ACC112 (cell line): ENCODE data around the gene HPS1.

ENCODE experiments used
- H2AFZ ChIP-seq: fragments of 200-600 bp; sonication (generic); one replicate; pipeline ENCODE4 v1.6.0; 2017; ENCODE audit warnings: antibody characterized with exemption, low read length; ENCODE audit not compliant: unreplicated experiment
- H3K27ac ChIP-seq: fragments of 200-600 bp; sonication (generic); 2 replicates; pipeline ENCODE4 v1.5.1; 2014; ENCODE audit warnings: low read depth, mild to moderate bottlenecking, antibody characterized with exemption, low read length, moderate library complexity
- H3K27me3 ChIP-seq: fragments of 200-600 bp; sonication (generic); 2 replicates; pipeline ENCODE4 v1.6.1; 2014; ENCODE audit warnings: mild to moderate bottlenecking, antibody characterized with exemption, low read length, moderate library complexity, mixed read lengths; ENCODE audit not compliant: insufficient read depth
- H3K36me3 ChIP-seq: fragments of 200-600 bp; sonication (generic); 2 replicates; pipeline ENCODE4 v1.6.1; 2016; ENCODE audit warnings: mild to moderate bottlenecking, antibody characterized with exemption, low read length, moderate library complexity, mixed read lengths; ENCODE audit not compliant: insufficient read depth
- H3K4me1 ChIP-seq: fragments of 200-600 bp; sonication (generic); one replicate; pipeline ENCODE4 v1.6.1; 2016; ENCODE audit warnings: low read length, mixed read lengths; ENCODE audit not compliant: insufficient read depth, unreplicated experiment, control insufficient read depth
- H3K4me3 ChIP-seq: fragments of 200-600 bp; sonication (generic); 2 replicates; pipeline ENCODE4 v1.5.1; 2014; ENCODE audit warnings: mild to moderate bottlenecking, low read depth, low read length
- H3K79me2 ChIP-seq: fragments of 200-600 bp; sonication (generic); one replicate; pipeline ENCODE4 v1.6.0; 2016; ENCODE audit warnings: low read length; ENCODE audit not compliant: control insufficient read depth, unreplicated experiment, insufficient read depth

The HPS1 gene

DNA sequence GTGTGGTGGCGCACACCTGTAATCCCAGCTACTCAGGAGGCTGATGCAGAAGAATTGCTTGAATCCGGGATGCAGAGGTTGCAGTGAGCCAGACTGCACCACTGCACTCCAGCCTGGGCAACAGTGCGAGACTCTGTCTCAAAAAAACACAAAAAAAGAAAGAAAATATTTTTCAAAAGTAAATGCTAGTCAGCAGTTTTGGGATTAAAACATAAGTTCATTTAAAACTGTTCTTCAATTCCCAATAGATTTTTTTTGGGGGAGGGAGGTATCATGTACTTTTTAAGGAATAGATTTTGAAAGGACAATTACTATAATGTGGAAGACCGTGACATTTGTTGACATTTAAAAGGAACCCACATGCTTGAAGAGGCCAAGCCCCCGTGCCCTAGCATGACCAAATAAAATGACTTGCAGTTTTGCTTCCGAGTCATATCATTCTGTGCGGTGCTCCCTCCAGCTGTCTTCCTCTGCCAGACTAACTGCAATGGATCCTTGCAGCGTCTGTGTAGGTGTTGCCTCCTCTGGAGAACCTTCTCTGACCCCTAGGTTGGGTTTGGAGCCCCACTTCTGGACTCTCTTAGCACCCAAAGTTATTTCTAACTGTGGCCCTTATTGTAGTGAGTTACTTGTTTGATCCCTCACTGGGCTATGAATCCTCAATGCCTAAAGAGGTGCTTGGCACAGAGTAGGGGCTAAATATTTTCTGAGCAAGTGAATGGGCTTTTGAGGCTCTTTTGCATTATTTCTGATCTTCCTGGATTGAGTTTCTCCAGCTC lies 17.4 kb upstream of the HPS1 start:
- H3K27ac ChIP-seq: no peak overlapping the region

DNA sequence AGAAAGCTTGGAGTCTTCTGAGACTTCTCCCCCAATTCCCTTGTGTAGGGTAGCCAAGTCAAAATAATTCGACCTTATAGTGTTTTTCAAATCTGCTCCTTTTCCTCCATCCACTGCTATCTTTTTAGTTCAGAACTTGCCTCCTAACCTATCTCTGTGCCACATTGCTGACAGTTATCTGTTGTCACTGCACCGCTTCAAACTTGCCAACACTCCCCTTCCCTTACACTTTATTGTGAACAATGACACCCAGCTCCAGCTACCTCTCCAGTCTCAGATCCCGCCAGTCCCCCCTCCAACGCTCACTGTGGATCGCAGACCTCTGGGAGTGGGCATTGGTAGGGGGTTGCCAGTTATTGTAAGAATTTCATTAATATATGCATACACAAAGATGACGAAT lies 16.3 kb upstream of the HPS1 start:
- Histone ChIP-seq H3K4me1 (peaks cover 17% of the 10 kb centered on the region), H2AFZ (no peak overlapping the region), H3K79me2 (no peaks in the 10 kb centered on the region), H3K36me3 (no peaks in the 10 kb centered on the region), H3K27me3 (no peaks in the 10 kb centered on the region), H3K27ac (no peak overlapping the region), H3K4me3 (no peak overlapping the region)

More for the DNA sequence above, 17.4 kb upstream of the HPS1 start:
- H3K4me1 ChIP-seq: peaks cover 17% of the 10 kb centered on the region
- H2AFZ ChIP-seq: no peak overlapping the region
- H3K4me3 ChIP-seq: no peak overlapping the region
- no peaks in the 10 kb centered on the region for H3K79me2 ChIP-seq
- H3K36me3 ChIP-seq: no peaks in the 10 kb centered on the region
- H3K27me3 ChIP-seq: peaks cover 10% of the 10 kb centered on the region

GRCh38 chr10:98461500-98461842 lies 14.7 kb upstream of the HPS1 start:
- H3K27ac ChIP-seq: peak overlapping the region; percentile 64
- no peak overlapping the region for H3K4me3 ChIP-seq
- H3K27me3 ChIP-seq: no peaks in the 10 kb centered on the region
- H3K4me1 ChIP-seq: peaks cover 17% of the 10 kb centered on the region
- no peaks in the 10 kb centered on the region for H3K79me2 ChIP-seq
- no peak overlapping the region for H2AFZ ChIP-seq
- no peaks in the 10 kb centered on the region for H3K36me3 ChIP-seq

DNA sequence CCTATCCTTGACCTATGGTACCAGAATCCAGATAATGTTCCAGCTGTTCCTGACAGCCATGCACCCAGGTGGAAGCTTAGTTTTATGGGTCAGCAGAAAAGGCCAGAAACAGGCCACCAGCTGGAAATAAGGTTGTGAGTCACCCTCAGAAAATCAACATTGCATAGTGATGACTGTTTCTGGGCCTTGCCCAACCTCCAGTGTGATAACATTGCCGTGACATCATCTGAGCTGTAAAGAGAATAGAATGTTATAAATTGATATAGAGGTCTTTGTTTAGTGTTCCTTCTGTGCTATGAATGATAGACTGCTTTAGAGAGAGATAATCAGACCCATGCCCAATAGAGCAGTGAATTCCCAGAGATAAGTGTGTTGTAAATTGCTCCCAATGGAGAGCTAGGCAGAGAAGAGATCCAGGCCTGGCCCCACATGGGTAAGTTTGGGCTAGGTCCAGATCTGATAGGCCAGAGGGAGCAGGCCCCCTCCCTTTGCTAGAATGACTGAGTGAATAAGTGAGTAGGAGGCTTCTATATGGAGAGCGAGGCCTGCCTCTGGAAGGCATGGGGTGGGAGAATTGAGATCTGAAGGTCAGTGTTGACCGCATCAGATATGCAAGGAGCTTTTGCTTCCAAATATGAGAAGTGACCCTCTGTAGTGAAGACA lies 14.2 kb upstream of the HPS1 start:
- H3K27me3 ChIP-seq: no peaks in the 10 kb centered on the region
- peak overlapping the region; percentile 64 for H3K27ac ChIP-seq
- H3K4me3 ChIP-seq: no peak overlapping the region

GRCh38 chr10:98458809-98459784 lies 12.4 kb upstream of the HPS1 start:
- Histone ChIP-seq H3K4me3 (no peak overlapping the region), H3K36me3 (no peaks in the 10 kb centered on the region), H3K27me3 (no peaks in the 10 kb centered on the region), H3K4me1 (peaks cover 17% of the 10 kb centered on the region), H3K27ac (no peak overlapping the region), H2AFZ (no peak overlapping the region), H3K79me2 (no peaks in the 10 kb centered on the region)

More for the DNA sequence above, 14.2 kb upstream of the HPS1 start:
- peaks cover 17% of the 10 kb centered on the region for H3K4me1 ChIP-seq
- H3K36me3 ChIP-seq: no peaks in the 10 kb centered on the region
- no peak overlapping the region for H2AFZ ChIP-seq
- no peaks in the 10 kb centered on the region for H3K79me2 ChIP-seq

DNA sequence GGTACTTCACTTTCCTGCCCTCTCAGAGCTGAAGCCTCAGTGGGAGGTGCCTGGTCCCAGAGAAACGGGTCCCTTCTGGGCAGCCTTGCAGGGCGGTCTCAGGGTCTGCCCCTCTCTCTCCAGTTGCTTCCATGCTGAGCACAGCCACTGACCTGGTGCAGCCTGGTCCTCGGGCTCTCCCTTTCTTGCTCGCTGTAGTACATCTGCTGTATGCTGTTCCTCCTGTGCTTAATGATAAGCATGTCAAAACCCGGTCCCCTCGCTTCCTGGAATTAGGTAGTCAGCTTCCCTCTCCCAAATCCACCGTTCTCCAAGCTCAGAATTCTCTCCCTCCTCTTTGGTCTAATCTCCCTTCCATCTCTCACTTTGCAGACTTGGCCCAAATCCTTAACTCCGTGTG lies 11.0 kb upstream of the HPS1 start:
- Histone ChIP-seq H3K79me2 (no peaks in the 10 kb centered on the region), H3K27me3 (no peaks in the 10 kb centered on the region), H2AFZ (no peak overlapping the region), H3K27ac (no peak overlapping the region), H3K4me1 (peaks cover 17% of the 10 kb centered on the region), H3K4me3 (no peak overlapping the region), H3K36me3 (no peaks in the 10 kb centered on the region)

DNA sequence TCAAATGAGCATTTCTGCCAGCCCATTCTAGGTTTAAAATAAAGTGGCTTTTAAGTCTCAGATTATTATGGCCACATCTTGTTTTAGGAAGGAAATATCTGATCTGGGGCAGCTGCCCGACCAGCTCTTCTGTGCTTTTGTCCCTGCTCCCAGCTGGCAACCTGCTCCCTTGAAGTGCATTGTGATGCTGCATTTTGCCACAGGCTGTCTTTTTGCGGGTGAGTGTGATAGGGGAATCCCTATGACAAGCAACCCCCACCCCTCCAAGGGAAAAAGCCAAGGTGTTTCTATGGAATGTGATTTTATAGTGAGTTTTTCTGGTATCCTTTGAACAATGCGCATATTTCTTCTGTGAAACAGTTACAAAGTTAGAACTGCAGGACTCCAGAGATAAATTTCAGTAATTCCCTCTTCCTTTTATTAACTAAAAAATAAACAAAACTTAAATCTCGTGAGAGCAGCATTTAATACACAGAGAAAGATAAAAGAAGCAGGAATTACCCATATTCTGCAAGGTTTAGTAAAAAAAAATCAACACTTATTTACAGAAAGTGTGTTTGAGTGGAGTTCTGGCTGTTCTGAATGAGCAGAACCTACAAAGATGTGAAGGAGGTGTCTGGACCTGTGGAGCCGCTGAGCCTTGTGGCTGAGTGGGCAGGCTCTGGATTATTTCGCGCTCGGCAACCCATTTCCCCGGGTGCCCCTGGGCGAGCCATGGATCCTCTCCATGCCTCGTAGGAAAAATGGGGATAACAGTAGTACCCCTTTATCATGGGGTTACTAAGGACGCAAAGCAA lies 10.1 kb upstream of the HPS1 start:
- H3K36me3 ChIP-seq: no peaks in the 10 kb centered on the region

GRCh38 chr10:98456043-98456570 lies 9.4 kb upstream of the HPS1 start:
- H3K27ac ChIP-seq: no peak overlapping the region
- no peaks in the 10 kb centered on the region; the same call in 1 of the 2 replicates for H3K27me3 ChIP-seq
- peaks cover 10% of the 10 kb centered on the region for H3K4me1 ChIP-seq
- no peak overlapping the region for H3K4me3 ChIP-seq
- no peak overlapping the region for H2AFZ ChIP-seq
- no peaks in the 10 kb centered on the region for H3K79me2 ChIP-seq
- no peaks in the 10 kb centered on the region for H3K36me3 ChIP-seq

More for the DNA sequence above, 10.1 kb upstream of the HPS1 start:
- Histone ChIP-seq H3K4me3 (no peak overlapping the region), H3K27me3 (no peaks in the 10 kb centered on the region), H2AFZ (no peak overlapping the region), H3K27ac (no peak overlapping the region), H3K4me1 (peaks cover 17% of the 10 kb centered on the region), H3K79me2 (no peaks in the 10 kb centered on the region)

DNA sequence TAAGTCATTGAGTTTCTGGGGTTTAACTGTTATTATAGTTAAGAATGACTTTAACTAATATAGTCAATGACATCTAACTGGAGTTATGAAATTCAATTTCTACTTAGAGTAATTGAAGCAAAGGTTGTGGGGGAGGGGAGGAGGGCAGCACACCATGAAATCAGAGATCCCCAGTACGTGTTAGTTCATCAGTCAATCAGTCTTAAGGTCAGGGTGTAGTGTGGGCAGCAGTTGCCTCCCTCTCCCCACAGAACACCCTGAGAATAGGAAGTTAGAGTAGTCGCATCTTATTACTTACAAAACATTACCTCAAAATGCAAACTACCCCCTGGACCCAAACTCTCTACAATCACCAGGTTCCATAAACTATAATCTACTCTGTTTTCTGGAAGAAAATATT lies 7.0 kb upstream of the HPS1 start:
- Histone ChIP-seq H3K27ac (no peak overlapping the region), H3K36me3 (no peaks in the 10 kb centered on the region), H3K4me3 (no peak overlapping the region), H2AFZ (no peak overlapping the region), H3K79me2 (no peaks in the 10 kb centered on the region), H3K4me1 (no peaks in the 10 kb centered on the region), H3K27me3 (no peaks in the 10 kb centered on the region; the same call in 1 of the 2 replicates)

DNA sequence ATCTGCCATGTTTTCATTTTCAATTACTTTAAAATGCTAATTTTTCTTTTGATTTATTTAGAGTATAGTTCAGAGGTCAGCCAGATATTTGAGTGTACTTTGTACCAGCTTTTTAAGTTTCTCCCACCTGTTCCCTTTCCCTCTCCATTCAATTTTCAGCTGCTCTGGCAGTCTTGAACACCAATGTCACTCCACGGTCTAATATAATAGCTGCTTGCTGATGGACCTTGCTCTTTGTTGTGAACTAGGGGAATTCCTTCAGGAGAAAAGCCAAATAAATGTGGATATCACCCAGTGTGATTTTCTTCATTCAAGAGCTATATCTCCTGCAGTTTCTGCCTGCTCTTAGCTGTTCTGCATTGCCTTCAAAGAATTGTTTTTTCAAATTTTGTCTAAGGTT lies 3.9 kb upstream of the HPS1 start:
- Histone ChIP-seq H3K4me1 (peaks cover 8% of the 10 kb centered on the region), H3K4me3 (no peak overlapping the region), H3K27me3 (no peaks in the 10 kb centered on the region; the same call in 1 of the 2 replicates), H3K36me3 (no peaks in the 10 kb centered on the region), H3K27ac (no peak overlapping the region), H3K79me2 (peaks cover 8% of the 10 kb centered on the region), H2AFZ (no peak overlapping the region)
